Mesendoderm (in vitro differentiated cells): Measurements from ENCODE around the gene AGAP1.

ENCODE experiments used
- DNase-seq: peaks from one replicate; pipeline ENCODE4 v3.0.0; 2013
- H2AK5ac ChIP-seq: 2 replicates; pipeline ENCODE4 v1.6.1; 2013; ENCODE audit warnings: low read length, inconsistent platforms
- H2BK120ac ChIP-seq: 2 replicates; pipeline ENCODE4 v1.6.1; 2013; ENCODE audit warnings: low read depth, mild to moderate bottlenecking, low read length, moderate library complexity, mixed read lengths
- H2BK15ac ChIP-seq: replicated peaks from 2 replicates; pipeline ENCODE4 v1.6.1; 2013; ENCODE audit warnings: low read depth, mild to moderate bottlenecking, moderate library complexity
- H2BK5ac ChIP-seq: 2 replicates; pipeline ENCODE4 v1.6.1; 2013; ENCODE audit warnings: low read length, inconsistent platforms
- H3K18ac ChIP-seq: 2 replicates; pipeline ENCODE4 v1.6.1; 2013; ENCODE audit warnings: mild to moderate bottlenecking, low read length, mixed read lengths
- H3K23ac ChIP-seq: one replicate; pipeline ENCODE4 v1.6.1; 2013; ENCODE audit warnings: low read length
- H3K27ac ChIP-seq: 2 replicates; pipeline ENCODE4 v1.5.1; 2013; ENCODE audit warnings: low read depth, mild to moderate bottlenecking, inconsistent platforms, low read length, moderate library complexity
- H3K27me3 ChIP-seq: 2 replicates; pipeline ENCODE4 v1.6.1; 2013; ENCODE audit warnings: low read length, control low read depth, mild to moderate bottlenecking, inconsistent platforms; ENCODE audit not compliant: insufficient read depth, poor library complexity
- H3K36me3 ChIP-seq: 2 replicates; pipeline ENCODE4 v1.6.1; 2013; ENCODE audit warnings: low read length, inconsistent platforms; ENCODE audit not compliant: control insufficient read depth, insufficient read depth
- H3K4ac ChIP-seq: one replicate; pipeline ENCODE4 v1.6.1; 2013; ENCODE audit warnings: low read depth, mild to moderate bottlenecking, low read length, moderate library complexity
- H3K4me1 ChIP-seq: 2 replicates; pipeline ENCODE4 v1.6.1; 2013; ENCODE audit warnings: low read depth, low read length, inconsistent platforms; ENCODE audit not compliant: control insufficient read depth
- H3K4me2 ChIP-seq: 2 replicates; pipeline ENCODE4 v1.6.1; 2013; ENCODE audit warnings: low read length
- H3K4me3 ChIP-seq: 2 replicates; pipeline ENCODE4 v1.5.1; 2013; ENCODE audit warnings: mild to moderate bottlenecking, low read length
- H3K56ac ChIP-seq: one replicate; pipeline ENCODE4 v1.6.1; 2013; ENCODE audit warnings: low read length
- H3K79me1 ChIP-seq: 2 replicates; pipeline ENCODE4 v1.6.1; 2013; ENCODE audit warnings: low read length, inconsistent platforms
- H3K79me2 ChIP-seq: 2 replicates; pipeline ENCODE4 v1.6.1; 2013; ENCODE audit warnings: mild to moderate bottlenecking, low read length; ENCODE audit not compliant: control insufficient read depth, insufficient read depth
- H3K9ac ChIP-seq: 2 replicates; pipeline ENCODE4 v1.6.1; 2013; ENCODE audit warnings: low read length, inconsistent platforms
- H4K5ac ChIP-seq: one replicate; pipeline ENCODE4 v1.6.1; 2013; ENCODE audit warnings: low read length
- H4K8ac ChIP-seq: one replicate; pipeline ENCODE4 v1.6.1; 2013; ENCODE audit warnings: low read depth, mild to moderate bottlenecking, control low read depth, low read length, moderate library complexity
- WGBS: extraction: QIAGEN DNeasy Blood & Tissue Kit; methylation state at CpG from one replicate; pipeline ENCODE4 v1.1.7; 2013; ENCODE audit warnings: low lambda C conversion rate, missing lambda C conversion rate; ENCODE audit not compliant: insufficient coverage; ENCODE audit errors: extremely low coverage; 5-methylcytosine and 5-hydroxymethylcytosine counted together

The AGAP1 gene

DNA sequence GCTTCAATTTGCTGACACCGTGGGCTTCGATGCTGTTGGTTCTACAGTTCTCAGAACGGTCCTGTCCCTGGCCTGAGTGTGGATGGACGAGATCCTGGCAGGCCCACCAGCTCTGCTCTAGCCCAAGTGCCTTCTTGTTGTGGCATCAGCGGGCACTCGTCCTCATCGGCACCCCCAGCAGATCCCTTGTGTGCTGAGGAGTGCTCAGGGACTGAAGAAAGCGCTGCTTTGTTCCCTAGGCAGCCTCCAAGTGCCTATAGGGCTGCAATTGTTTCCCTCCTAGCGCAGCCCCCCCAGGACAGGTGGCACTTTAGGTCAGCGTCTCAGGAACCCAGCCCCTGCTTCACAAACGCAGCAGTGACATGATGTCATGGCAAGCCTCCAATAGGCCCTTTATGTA is 217.7 kb downstream of the AGAP1 start:
- no peak overlapping the region for H3K27ac ChIP-seq
- no peaks in the 10 kb centered on the region for H3K27me3 ChIP-seq
- H2BK5ac ChIP-seq = no peak overlapping the region
- H3K36me3 ChIP-seq = no peaks in the 10 kb centered on the region
- H3K9ac ChIP-seq = no peak overlapping the region
- no peaks in the 10 kb centered on the region for H3K4me1 ChIP-seq
- no peak overlapping the region for H4K5ac ChIP-seq
- H3K23ac ChIP-seq = no peak overlapping the region
- no peak overlapping the region for H3K4ac ChIP-seq
- no CpG with 5 or more reads among the region's 11 CpGs for WGBS
- no peak overlapping the region for H2BK15ac ChIP-seq
- H2AK5ac ChIP-seq = no peak overlapping the region
- peaks cover 7% of the 10 kb centered on the region for H3K79me2 ChIP-seq
- DNase-seq = no peak
- H3K56ac ChIP-seq = no peak overlapping the region
- no peak overlapping the region for H3K4me2 ChIP-seq
- peaks cover 8% of the 10 kb centered on the region for H3K79me1 ChIP-seq
- H4K8ac ChIP-seq = no peak overlapping the region
- H3K4me3 ChIP-seq = no peak overlapping the region
- no peak overlapping the region for H2BK120ac ChIP-seq
- H3K18ac ChIP-seq = no peak overlapping the region

- Histone ChIP-seq H3K4me2 (no peak overlapping the region), H3K56ac (no peak overlapping the region), H3K18ac (no peak overlapping the region), H4K8ac (no peak overlapping the region), H3K79me2 (peaks cover 3% of the 10 kb centered on the region), H2BK120ac (no peak overlapping the region), H3K36me3 (no peaks in the 10 kb centered on the region), H3K27me3 (no peaks in the 10 kb centered on the region), H3K23ac (no peak overlapping the region), H3K79me1 (peaks cover 6% of the 10 kb centered on the region), H2BK15ac (no peak overlapping the region), H3K4ac (no peak overlapping the region), H3K27ac (no peak overlapping the region), H3K4me1 (no peaks in the 10 kb centered on the region), H4K5ac (no peak overlapping the region), H3K9ac (no peak overlapping the region), H2BK5ac (no peak overlapping the region), H2AK5ac (no peak overlapping the region), H3K4me3 (no peak overlapping the region)
- no CpG with 5 or more reads among the region's 6 CpGs for WGBS
- DNase-seq = no peak
Measured at GRCh38 chr2:235712176-235712575, 218.3 kb downstream of the AGAP1 start.

DNA sequence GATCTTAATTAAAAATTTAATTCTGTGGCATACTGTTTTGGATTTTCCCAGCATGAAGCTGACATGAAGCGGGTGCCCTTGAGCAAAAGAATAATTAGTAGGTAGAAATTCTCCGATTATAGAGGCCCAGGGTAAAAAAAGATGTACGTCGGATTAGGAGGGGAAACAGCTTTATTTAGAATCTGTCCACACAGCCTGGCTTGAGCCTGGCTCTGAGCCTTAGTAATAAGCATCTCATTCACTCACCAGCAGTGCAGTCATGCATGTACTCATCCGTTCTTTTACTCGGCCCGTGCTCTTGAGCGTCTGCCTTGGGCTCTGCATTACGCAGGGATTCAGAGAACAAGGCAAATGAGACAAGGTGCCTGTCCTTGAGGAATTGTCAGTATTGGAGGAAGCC is 219.3 kb downstream of the AGAP1 start:
- no peak overlapping the region for H3K4me2 ChIP-seq
- no peaks in the 10 kb centered on the region for H3K27me3 ChIP-seq
- WGBS = no CpG with 5 or more reads among the region's 9 CpGs
- no peak overlapping the region for H3K18ac ChIP-seq
- H3K36me3 ChIP-seq = no peaks in the 10 kb centered on the region
- H2BK5ac ChIP-seq = no peak overlapping the region
- H2BK15ac ChIP-seq = no peak overlapping the region
- no peak for DNase-seq
- no peaks in the 10 kb centered on the region for H3K79me2 ChIP-seq
- no peak overlapping the region for H3K9ac ChIP-seq
- no peak overlapping the region for H4K8ac ChIP-seq
- no peak overlapping the region for H4K5ac ChIP-seq
- no peaks in the 10 kb centered on the region for H3K4me1 ChIP-seq
- peaks cover 1% of the 10 kb centered on the region for H3K79me1 ChIP-seq
- H2AK5ac ChIP-seq = no peak overlapping the region
- no peak overlapping the region for H3K4me3 ChIP-seq
- no peak overlapping the region for H2BK120ac ChIP-seq
- H3K27ac ChIP-seq = no peak overlapping the region
- no peak overlapping the region for H3K4ac ChIP-seq
- H3K23ac ChIP-seq = no peak overlapping the region
- no peak overlapping the region for H3K56ac ChIP-seq

GRCh38 chr2:235715601-235716000 is 221.8 kb downstream of the AGAP1 start:
- Histone ChIP-seq H3K27me3 (no peaks in the 10 kb centered on the region), H3K4me1 (no peaks in the 10 kb centered on the region), H4K5ac (no peak overlapping the region), H4K8ac (no peak overlapping the region), H3K18ac (no peak overlapping the region), H2BK15ac (no peak overlapping the region), H2AK5ac (no peak overlapping the region), H3K36me3 (no peaks in the 10 kb centered on the region), H3K79me2 (no peaks in the 10 kb centered on the region), H3K56ac (no peak overlapping the region), H3K9ac (no peak overlapping the region), H3K79me1 (no peaks in the 10 kb centered on the region), H2BK120ac (no peak overlapping the region), H3K4me2 (no peak overlapping the region), H3K4ac (no peak overlapping the region), H3K23ac (no peak overlapping the region), H3K4me3 (no peak overlapping the region), H2BK5ac (no peak overlapping the region), H3K27ac (no peak overlapping the region)
- WGBS = no CpG with 5 or more reads among the region's 10 CpGs
- no peak for DNase-seq

DNA sequence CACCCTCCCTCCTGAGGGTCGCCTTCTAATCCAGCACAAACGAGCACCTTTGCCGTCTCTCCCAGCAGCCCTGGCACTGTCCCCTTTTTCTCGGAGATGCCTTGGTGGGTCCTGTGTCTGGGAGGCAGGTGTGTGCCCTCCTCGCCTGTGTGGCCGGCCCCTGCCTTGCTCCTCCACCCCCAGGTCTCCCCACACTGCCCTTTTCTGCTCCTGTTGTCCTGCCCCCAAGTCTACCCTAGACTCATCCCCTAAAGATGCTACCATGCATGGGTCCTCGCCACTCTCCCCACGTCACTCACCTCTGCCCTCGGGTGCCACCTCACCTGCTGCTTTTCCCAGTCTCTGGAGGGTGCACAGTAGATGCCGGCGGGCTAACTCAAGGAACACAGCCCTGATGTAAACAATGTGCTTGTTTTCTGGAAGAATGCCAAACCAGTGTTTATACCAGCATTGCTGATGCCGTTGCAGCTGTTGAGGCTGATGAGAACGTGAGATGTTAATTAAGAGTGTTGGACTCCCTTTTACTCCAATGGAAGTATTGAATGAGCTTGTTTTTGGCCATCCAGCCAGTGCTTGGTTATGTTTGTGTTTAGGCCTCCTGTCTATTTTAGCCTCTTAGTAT is 223.1 kb downstream of the AGAP1 start:
- H3K36me3 ChIP-seq = no peaks in the 10 kb centered on the region
- WGBS = no CpG with 5 or more reads among the region's 13 CpGs
- H2BK5ac ChIP-seq = no peak overlapping the region

More for the DNA sequence above, 223.1 kb downstream of the AGAP1 start:
- Histone ChIP-seq H3K18ac (no peak overlapping the region), H3K79me1 (no peaks in the 10 kb centered on the region), H4K8ac (no peak overlapping the region), H4K5ac (no peak overlapping the region), H3K79me2 (no peaks in the 10 kb centered on the region), H3K27ac (no peak overlapping the region), H2BK120ac (no peak overlapping the region), H2AK5ac (no peak overlapping the region), H3K9ac (no peak overlapping the region), H2BK15ac (no peak overlapping the region), H3K56ac (no peak overlapping the region), H3K4me3 (no peak overlapping the region), H3K27me3 (no peaks in the 10 kb centered on the region), H3K23ac (no peak overlapping the region), H3K4ac (no peak overlapping the region), H3K4me2 (no peak overlapping the region), H3K4me1 (no peaks in the 10 kb centered on the region)
- no peak for DNase-seq
